Subcutaneous abdominal adipose tissue (tissue), 5 donors: ENCODE data around the gene SLC6A19.

ENCODE experiments used
- H3K27ac ChIP-seq: one replicate; pipeline ENCODE4 v1.7.0; 2013; ENCODE audit warnings: low read depth, mild to moderate bottlenecking, inconsistent platforms, low read length, moderate library complexity
- H3K27me3 ChIP-seq, 5 donors: one replicate each; pipeline ENCODE4 v1.7.0; 2013; ENCODE audit warnings: low read length in 5 of 5, inconsistent platforms in 1 of 5; ENCODE audit not compliant: control insufficient read depth in 5 of 5, insufficient read depth in 4 of 5
- H3K36me3 ChIP-seq, 5 donors: one replicate each; pipeline ENCODE4 v1.7.0; 2013; ENCODE audit warnings: low read length in 5 of 5; ENCODE audit not compliant: control insufficient read depth in 5 of 5, insufficient read depth in 5 of 5
- H3K4me1 ChIP-seq, 5 donors: one replicate each; pipeline ENCODE4 v1.7.0; 2013; ENCODE audit warnings: low read length in 5 of 5, mild to moderate bottlenecking in 3 of 5, moderate library complexity in 1 of 5; ENCODE audit not compliant: control insufficient read depth in 5 of 5, insufficient read depth in 5 of 5
- H3K4me3 ChIP-seq, 5 donors: one replicate each; pipeline ENCODE4 v1.7.0; 2013; ENCODE audit warnings: low read length in 5 of 5, low read depth in 1 of 5
- H3K9ac ChIP-seq, 5 donors: one replicate each; pipeline ENCODE4 v1.7.0; 2013; ENCODE audit warnings: low read length in 5 of 5, mild to moderate bottlenecking in 4 of 5, moderate library complexity in 3 of 5
- H3K9me3 ChIP-seq, 5 donors: one replicate each; pipeline ENCODE4 v1.7.0; 2013; ENCODE audit warnings: low read length in 5 of 5; ENCODE audit not compliant: control insufficient read depth in 5 of 5
- donor health status: healthy.
- donor health status: healthy.
- donor health status: healthy.
- donor health status: healthy.
- donor health status: healthy.

SLC6A19 gene

DNA sequence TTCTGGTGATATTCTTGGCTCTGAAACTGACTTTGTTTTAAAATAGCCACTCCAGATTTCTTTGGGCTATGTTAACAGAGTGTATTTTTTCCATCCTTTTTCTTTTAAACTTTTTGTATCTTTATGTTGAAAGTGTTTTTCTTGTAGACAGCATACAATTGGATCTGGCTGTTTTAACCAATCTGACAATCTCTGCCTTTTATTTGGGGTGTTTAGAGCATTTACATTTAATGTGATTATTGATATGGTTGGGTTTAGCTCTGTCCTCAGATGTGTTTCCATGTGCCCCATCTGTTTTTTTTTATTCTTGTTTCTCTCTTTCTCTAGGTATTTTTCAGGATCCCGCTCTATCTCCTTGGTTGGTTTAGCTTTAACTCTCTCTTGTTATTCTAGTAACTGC is 34.4 kb downstream of the SLC6A19 start:
- Histone ChIP-seq H3K9me3 (peaks cover 9 to 31% (median 28%) of the 10 kb centered on the region in 5 donors), H3K27me3 (peaks cover 5 to 17% (median 12%) of the 10 kb centered on the region in 5 donors), H3K36me3 (no peaks in the 10 kb centered on the region), H3K9ac (no peak overlapping the region), H3K4me3 (peak overlapping the region in 1 of 5 donors; percentile 31), H3K4me1 (no peaks in the 10 kb centered on the region), H3K27ac (no peak overlapping the region)

DNA sequence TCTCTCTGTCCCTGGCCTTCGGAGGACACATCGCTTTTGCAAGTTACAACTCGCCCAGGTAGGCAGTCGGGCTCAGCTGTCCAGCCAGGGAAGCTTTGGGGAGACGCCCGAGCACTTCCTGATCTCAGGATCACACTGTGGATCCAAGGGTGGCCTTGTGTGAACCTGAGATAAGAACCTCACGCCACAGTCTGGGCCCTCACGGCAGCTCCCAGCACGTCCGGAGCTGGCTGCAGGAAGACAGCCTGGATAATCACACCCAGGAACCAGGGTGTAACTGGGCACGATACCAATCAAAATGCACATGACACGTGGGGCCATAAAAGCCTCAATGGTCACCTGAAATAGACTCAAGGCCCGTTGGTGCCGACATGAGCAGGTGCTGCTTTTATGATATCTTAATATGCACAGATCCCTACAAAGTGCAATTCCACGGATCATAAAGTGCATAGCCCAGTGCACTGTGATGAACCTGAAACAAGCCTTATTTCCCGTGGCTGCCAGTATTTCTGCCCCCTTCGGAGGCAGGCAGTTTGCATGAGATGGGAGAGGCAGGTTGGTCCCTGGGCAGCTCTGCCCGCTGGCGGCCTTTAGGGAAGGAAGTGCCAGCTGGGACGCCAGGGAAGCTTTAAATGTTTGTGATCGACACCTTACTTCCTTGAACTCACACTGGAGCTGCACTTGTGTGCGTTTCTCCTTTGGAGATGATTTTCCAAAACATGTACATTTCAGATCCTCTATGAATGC is 38.3 kb downstream of the SLC6A19 start:
- no peak overlapping the region for H3K9ac ChIP-seq
- no peaks in the 10 kb centered on the region for H3K4me1 ChIP-seq
- no peak overlapping the region for H3K27ac ChIP-seq
- peaks cover 9 to 29% (median 21%) of the 10 kb centered on the region in 5 donors for H3K9me3 ChIP-seq
- peaks cover 0 to 19% (median 14%) of the 10 kb centered on the region in 5 donors for H3K27me3 ChIP-seq
- no peak overlapping the region for H3K4me3 ChIP-seq
- no peaks in the 10 kb centered on the region for H3K36me3 ChIP-seq

DNA sequence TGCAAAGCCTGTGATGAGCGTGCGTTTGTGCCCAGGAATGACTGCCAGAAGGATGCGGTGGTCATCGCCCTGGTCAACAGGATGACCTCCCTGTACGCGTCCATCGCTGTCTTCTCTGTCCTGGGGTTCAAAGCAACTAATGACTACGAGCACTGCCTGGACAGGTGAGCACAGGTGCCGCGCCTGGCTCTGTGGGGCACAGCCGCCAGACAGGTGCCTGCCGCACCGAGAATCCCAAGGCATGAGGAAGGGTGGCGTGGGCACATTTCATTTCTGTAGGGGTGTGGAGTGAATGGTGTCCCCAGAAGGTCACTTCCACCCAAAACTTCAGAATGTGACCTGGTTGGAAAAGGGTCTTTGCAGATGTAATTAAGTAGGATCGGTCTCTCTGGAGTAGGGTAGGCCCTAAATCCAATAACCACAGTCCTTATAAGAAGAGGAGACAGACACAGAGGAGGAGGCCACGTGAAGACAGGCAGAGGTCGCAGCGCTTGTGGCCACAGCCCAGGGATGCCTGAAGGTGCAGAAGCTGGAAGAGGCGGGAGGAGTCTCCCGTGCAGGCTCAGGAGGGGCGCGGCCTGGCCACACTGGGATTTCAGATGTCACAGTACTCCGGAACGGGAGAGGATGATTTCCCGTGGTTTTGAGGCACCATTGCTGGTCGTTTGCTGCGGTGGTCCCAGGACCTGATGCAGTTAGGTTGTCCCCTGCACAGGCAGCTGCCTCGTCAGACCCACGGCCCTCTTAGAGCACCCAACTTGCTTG is 39.3 kb downstream of the SLC6A19 start:
- H3K9me3 ChIP-seq, result peaks cover 4 to 19% (median 11%) of the 10 kb centered on the region in 5 donors
- H3K27me3 ChIP-seq, result peaks cover 6 to 27% (median 23%) of the 10 kb centered on the region in 5 donors
- no peaks in the 10 kb centered on the region for H3K4me1 ChIP-seq
- H3K9ac ChIP-seq, result no peak overlapping the region
- no peaks in the 10 kb centered on the region for H3K36me3 ChIP-seq
- no peak overlapping the region for H3K27ac ChIP-seq
- no peak overlapping the region for H3K4me3 ChIP-seq

DNA sequence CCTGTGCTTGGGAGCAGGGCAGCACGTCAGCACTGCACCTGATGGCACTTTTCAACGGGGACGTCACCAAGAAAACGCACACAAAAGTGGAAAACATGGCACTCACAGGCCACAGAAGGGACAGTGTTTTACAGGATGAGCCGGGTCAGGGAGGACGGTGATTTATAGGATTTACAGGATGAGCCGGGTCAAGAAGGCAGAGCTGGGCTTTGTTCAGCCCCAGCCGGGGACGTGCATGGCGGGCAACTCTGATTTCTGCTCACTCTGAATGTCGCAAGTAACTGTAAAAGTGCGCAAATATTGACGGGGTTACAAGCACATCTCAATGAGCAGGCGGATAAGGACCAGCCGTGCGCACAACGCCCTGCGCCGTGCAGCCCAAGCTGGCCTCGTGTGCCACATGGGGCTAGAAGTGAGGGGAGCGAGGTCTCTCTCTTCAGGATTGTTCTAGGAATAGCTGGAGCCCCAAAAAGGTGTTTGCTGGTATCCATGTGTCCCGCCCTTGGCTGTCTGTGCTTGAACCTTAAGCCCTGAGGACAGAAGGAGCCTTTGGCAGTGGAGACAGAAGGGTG is 40.2 kb downstream of the SLC6A19 start:
- H3K27me3 ChIP-seq, result peaks cover 8 to 35% (median 26%) of the 10 kb centered on the region in 5 donors
- no peaks in the 10 kb centered on the region for H3K4me1 ChIP-seq
- peaks cover 0 to 10% (median 2%) of the 10 kb centered on the region in 5 donors for H3K9me3 ChIP-seq
- H3K4me3 ChIP-seq, result no peak overlapping the region
- no peak overlapping the region for H3K9ac ChIP-seq
- no peaks in the 10 kb centered on the region for H3K36me3 ChIP-seq
- H3K27ac ChIP-seq, result no peak overlapping the region

DNA sequence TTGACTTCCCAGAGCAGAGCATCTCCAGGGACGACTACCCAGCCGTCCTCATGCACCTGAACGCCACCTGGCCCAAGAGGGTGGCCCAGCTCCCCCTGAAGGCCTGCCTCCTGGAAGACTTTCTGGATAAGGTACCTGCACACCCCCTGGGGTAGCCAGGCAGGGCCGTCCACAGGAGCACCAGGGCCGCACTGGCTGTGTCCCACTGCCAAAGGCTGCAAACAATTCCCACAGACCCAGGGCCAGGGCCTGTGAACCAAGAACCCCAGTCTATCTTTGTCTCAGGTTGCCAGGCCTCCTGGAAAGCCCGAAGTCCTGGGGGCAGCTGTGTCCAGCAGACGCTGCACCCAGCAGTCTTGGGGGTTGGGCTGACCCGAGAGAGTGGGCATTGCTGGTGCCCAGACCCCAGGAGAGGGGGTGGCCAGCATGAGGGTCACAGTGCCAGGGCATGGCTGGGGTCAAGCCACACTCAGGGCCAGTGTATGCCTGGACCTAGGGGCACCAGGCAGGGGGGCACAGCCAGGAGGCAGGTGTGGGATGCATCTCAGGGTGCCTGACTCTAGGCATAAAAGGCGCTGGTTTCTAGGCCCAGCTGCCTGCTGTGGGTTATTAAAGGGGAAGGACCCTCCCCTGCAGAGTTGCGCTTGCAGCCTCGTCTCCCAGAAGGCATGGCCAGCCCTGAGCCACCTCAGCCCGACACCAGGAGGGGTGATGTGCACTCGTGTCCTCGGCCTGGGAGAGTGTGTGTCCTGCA is 41.5 kb downstream of the SLC6A19 start:
- Histone ChIP-seq H3K9ac (no peak overlapping the region), H3K36me3 (no peaks in the 10 kb centered on the region), H3K27me3 (peaks cover 16 to 44% (median 37%) of the 10 kb centered on the region in 5 donors), H3K4me3 (no peak overlapping the region), H3K27ac (no peak overlapping the region), H3K9me3 (no peaks in the 10 kb centered on the region), H3K4me1 (no peaks in the 10 kb centered on the region)

DNA sequence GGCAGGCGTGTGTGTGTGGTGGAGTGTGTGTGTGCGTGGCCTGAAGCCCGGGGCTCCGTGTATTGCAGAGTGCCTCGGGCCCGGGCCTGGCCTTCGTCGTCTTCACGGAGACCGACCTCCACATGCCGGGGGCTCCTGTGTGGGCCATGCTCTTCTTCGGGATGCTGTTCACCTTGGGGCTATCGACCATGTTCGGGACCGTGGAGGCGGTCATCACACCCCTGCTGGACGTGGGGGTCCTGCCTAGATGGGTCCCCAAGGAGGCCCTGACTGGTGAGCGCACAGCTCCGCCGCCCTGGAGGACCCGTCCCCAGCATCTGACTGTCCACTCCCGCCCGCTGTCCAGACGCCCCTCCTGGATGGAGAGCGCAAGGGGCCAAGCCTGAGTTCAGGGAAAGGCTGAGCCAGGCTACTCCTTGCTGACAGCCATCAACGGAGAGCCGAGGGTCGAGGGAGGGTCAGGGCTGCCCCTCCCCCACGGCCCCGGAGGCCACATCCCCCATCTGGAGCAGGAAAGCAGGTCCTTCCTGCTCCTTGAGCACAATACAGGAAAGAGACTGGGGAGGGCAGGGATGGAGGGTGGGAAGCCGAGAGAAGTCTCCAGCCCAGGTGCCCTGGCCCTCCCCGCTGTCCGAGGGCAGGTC is 42.2 kb downstream of the SLC6A19 start:
- H3K27ac ChIP-seq, result no peak overlapping the region
- H3K36me3 ChIP-seq, result no peaks in the 10 kb centered on the region
- peaks cover 23 to 49% (median 44%) of the 10 kb centered on the region in 5 donors for H3K27me3 ChIP-seq

DNA sequence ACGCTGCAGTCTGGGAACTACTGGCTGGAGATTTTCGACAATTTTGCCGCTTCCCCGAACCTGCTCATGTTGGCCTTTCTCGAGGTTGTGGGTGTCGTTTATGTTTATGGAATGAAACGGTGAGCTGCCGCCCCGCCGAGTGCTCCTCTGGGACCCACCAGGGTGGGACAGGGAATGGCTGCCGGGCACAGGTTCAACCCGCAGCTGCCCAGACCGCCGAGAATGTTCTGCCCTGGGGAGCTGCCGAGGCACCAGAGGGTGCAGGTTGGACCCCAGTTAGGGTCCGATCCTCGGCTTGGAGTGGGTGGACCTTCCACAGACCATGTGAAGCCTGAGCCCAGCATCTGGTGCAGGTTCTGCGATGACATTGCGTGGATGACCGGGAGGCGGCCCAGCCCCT is 42.9 kb downstream of the SLC6A19 start:
- no peak overlapping the region for H3K4me3 ChIP-seq
- H3K9ac ChIP-seq, result no peak overlapping the region
- peaks cover 26 to 52% (median 46%) of the 10 kb centered on the region in 5 donors for H3K27me3 ChIP-seq
- H3K27ac ChIP-seq, result no peak overlapping the region
- no peaks in the 10 kb centered on the region for H3K4me1 ChIP-seq
- no peaks in the 10 kb centered on the region for H3K9me3 ChIP-seq
- no peaks in the 10 kb centered on the region for H3K36me3 ChIP-seq

More for the DNA sequence above, 42.2 kb downstream of the SLC6A19 start:
- Histone ChIP-seq H3K4me1 (no peaks in the 10 kb centered on the region), H3K9me3 (no peaks in the 10 kb centered on the region), H3K9ac (no peak overlapping the region), H3K4me3 (no peak overlapping the region)

DNA sequence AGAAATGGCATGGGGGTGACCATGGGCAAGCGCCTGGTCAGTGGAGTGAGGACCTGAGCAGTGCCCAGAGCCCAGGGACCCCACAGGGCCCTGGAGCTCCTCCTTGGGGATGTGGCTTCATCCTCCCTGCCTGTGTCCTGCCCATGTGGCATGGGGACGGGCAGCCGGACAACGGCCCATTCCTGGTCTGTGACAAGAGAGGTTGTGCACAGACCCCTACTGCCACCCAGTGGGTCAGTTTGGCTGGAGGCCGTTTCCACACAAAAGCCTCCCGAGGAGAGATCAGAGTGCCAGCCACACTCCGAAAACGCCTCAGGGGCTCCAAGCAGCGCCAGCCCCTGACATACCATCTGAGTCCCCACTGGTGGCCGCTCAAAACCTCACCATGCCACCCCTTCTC is 43.6 kb downstream of the SLC6A19 start:
- no peak overlapping the region for H3K4me3 ChIP-seq
- H3K9me3 ChIP-seq, result no peaks in the 10 kb centered on the region
- peaks cover 26 to 52% (median 46%) of the 10 kb centered on the region in 5 donors for H3K27me3 ChIP-seq

DNA sequence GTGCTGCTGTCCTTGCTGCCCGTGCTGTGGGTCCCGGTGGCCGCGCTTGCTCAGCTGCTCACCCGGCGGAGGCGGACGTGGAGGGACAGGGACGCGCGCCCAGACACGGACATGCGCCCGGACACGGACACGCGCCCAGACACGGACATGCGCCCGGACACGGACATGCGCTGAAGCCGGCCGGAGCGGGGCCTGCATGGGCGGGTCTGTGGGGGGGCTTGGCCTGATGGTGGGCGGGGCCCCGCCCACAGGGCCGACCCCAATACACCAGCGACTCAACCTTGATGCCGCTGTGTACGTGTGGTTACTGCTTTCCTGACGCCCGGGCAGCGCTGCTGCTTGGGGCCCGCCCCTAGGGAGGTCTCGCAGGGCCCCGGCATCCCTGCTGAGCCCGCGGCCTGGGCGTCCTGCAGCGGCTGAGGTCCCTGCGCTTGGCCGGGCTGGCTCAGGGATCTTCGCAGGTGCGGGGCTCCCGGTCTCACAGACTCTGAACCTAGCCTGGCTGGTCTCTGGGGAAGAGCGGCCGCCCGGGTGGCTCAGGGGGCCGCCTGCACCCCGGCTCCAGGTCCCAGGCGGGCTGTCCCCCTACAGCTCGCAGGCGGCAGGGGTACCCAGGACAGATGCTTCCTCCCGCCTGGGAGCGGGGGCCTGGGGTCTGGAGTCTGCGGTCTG is 44.6 kb downstream of the SLC6A19 start:
- H3K4me3 ChIP-seq, result no peak overlapping the region
- H3K27ac ChIP-seq, result no peak overlapping the region
- H3K9me3 ChIP-seq, result no peaks in the 10 kb centered on the region
- H3K9ac ChIP-seq, result no peak overlapping the region
- H3K4me1 ChIP-seq, result no peaks in the 10 kb centered on the region
- no peaks in the 10 kb centered on the region for H3K36me3 ChIP-seq
- peaks cover 26 to 55% (median 46%) of the 10 kb centered on the region in 5 donors for H3K27me3 ChIP-seq

More for the DNA sequence above, 43.6 kb downstream of the SLC6A19 start:
- Histone ChIP-seq H3K4me1 (no peaks in the 10 kb centered on the region), H3K9ac (no peak overlapping the region), H3K27ac (no peak overlapping the region), H3K36me3 (no peaks in the 10 kb centered on the region)
